Measurements from ENCODE around the gene BCORL1.

DNA sequence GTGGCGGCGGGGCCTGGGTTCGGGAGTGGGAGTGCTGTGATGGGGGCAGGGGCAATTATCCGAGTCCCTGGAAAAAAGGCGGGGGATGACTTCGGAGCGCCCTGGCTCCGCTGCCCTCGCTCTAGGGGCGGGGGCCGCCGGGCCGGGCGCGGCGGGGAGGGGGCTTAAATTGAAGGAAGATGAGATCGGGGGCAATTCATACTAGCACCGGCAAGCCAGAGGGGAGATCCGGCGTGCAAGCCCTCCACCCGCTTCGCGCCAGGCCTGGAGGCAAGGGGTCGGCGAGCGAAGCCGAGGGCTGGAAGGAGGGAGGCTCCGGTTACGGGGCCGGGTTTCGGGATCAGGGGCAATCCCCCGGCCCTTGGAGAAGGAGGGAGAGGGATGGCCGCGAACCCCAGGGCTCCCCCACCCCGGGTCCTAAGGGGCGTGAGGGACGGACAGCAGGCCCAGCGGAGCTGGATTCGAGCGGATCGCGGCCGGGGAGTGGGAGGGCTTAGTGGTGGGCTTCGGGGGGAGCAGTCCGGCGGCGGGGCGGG, 1.2 kb downstream of the BCORL1 start:
- TF ChIP-seq, protein P1, sequence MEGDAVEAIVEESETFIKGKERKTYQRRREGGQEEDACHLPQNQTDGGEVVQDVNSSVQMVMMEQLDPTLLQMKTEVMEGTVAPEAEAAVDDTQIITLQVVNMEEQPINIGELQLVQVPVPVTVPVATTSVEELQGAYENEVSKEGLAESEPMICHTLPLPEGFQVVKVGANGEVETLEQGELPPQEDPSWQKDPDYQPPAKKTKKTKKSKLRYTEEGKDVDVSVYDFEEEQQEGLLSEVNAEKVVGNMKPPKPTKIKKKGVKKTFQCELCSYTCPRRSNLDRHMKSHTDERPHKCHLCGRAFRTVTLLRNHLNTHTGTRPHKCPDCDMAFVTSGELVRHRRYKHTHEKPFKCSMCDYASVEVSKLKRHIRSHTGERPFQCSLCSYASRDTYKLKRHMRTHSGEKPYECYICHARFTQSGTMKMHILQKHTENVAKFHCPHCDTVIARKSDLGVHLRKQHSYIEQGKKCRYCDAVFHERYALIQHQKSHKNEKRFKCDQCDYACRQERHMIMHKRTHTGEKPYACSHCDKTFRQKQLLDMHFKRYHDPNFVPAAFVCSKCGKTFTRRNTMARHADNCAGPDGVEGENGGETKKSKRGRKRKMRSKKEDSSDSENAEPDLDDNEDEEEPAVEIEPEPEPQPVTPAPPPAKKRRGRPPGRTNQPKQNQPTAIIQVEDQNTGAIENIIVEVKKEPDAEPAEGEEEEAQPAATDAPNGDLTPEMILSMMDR (IDR thresholded peaks at IDR 0.05): no peak
- no peak for TF ChIP-seq POLR2A (IDR thresholded peaks at IDR 0.05)
- TF ChIP-seq POLR2AphosphoS5 (IDR thresholded peaks at IDR 0.05; ENCODE audit: insufficient read depth in 1 of 2, low read depth in 1 of 2): no peak

All from vagina (tissue), 2 donors.